Ecto neural progenitor cell (in vitro differentiated cells): ENCODE measurements around the gene TOP2A.

Experiments used
- DNase-seq: peaks from one replicate; pipeline ENCODE4 v3.0.0-alpha.2; 2018; ENCODE audit warnings: low spot score

The TOP2A gene

GRCh38 chr17:40356990-40357881 lies 60.5 kb downstream of the TOP2A start:
- DNase-seq: no peak

- DNase-seq: no peak
Observed at GRCh38 chr17:40355804-40356758, 61.6 kb downstream of the TOP2A start.

- peak; percentile 96 for DNase-seq
Observed at GRCh38 chr17:40355123-40355803, 62.4 kb downstream of the TOP2A start.

GRCh38 chr17:40354221-40355122 lies 63.2 kb downstream of the TOP2A start:
- DNase-seq: peak; percentile 52

GRCh38 chr17:40352779-40353394 lies 64.8 kb downstream of the TOP2A start:
- DNase-seq: peak; percentile 39

- DNase-seq: no peak
Observed at GRCh38 chr17:40352237-40352778, 65.4 kb downstream of the TOP2A start.

- DNase-seq: peak; percentile 64
Observed at GRCh38 chr17:40351359-40352236, 66.1 kb downstream of the TOP2A start.

- no peak for DNase-seq
Observed at GRCh38 chr17:40350689-40351358, 66.9 kb downstream of the TOP2A start.

- DNase-seq: peak; percentile 90
Observed at GRCh38 chr17:40349895-40350688, 67.6 kb downstream of the TOP2A start.

- no peak for DNase-seq
Observed at GRCh38 chr17:40349477-40349894, 68.2 kb downstream of the TOP2A start.

- DNase-seq: no peak
Observed at GRCh38 chr17:40348562-40349476, 68.9 kb downstream of the TOP2A start.

GRCh38 chr17:40348136-40348504 lies 69.6 kb downstream of the TOP2A start:
- no peak for DNase-seq

GRCh38 chr17:40347319-40348135 lies 70.2 kb downstream of the TOP2A start:
- DNase-seq: no peak

GRCh38 chr17:40346765-40347158 lies 70.9 kb downstream of the TOP2A start:
- DNase-seq: no peak

GRCh38 chr17:40345994-40346764 lies 71.5 kb downstream of the TOP2A start:
- DNase-seq: no peak
